HepG2 (cell line): ENCODE results near the gene GABRA4.

ENCODE experiments used
- DNMT3B ChIP-seq: conservative IDR thresholded peaks from 2 replicates; pipeline ENCODE4 v1.6.1; 2016; ENCODE audit warnings: missing biosample characterization, control low read depth
- EP300 ChIP-seq, 3 experiments: sonication (generic) in 1 of 3; formaldehyde crosslinking in 1 of 3; IDR thresholded peaks; 2 replicates each; pipeline versions ENCODE4 v1.5.1 to v1.6.1; 2011 to 2020; ENCODE audit warnings: low read depth in 2 of 3, low read length in 2 of 3, borderline replicate concordance in 1 of 3, improper control_type of control experiment in 1 of 3, mild to moderate bottlenecking in 1 of 3, missing genetic modification reagents in 1 of 3, moderate library complexity in 1 of 3
- ESRRA ChIP-seq: sonication (generic); formaldehyde crosslinking; IDR thresholded peaks from 2 replicates; pipeline ENCODE4 v1.5.1; 2020; ENCODE audit warnings: mild to moderate bottlenecking, low read depth, missing genetic modification reagents
- KDM1A ChIP-seq: IDR thresholded peaks from 2 replicates; pipeline ENCODE4 v1.6.1; 2016; ENCODE audit warnings: missing compliant biosample characterization
- MLLT10 ChIP-seq: sonication (generic); formaldehyde crosslinking; IDR thresholded peaks from 2 replicates; pipeline ENCODE4 v1.4.0; 2020; ENCODE audit warnings: missing genetic modification reagents
- POLR2AphosphoS5 ChIP-seq: IDR thresholded peaks from 2 replicates; pipeline ENCODE4 v1.6.1; 2012; ENCODE audit warnings: low read depth, low read length
- SALL1 ChIP-seq: sonication (generic); formaldehyde crosslinking; IDR thresholded peaks from 2 replicates; pipeline ENCODE4 v1.8.0; 2022; ENCODE audit warnings: mild to moderate bottlenecking, missing genetic modification reagents
- SP1 ChIP-seq, 2 experiments: fragments of 450-650 bp in 1 of 2; sonication (generic) in 1 of 2; formaldehyde crosslinking in 1 of 2; IDR thresholded peaks; 2 replicates each; pipeline versions ENCODE4 v1.4.0 to v1.6.1; 2016 to 2020; ENCODE audit warnings: missing genetic modification reagents in 1 of 2
- ZNF564 ChIP-seq: sonication (generic); formaldehyde crosslinking; IDR thresholded peaks from 2 replicates; pipeline ENCODE4 v1.8.1; 2023; ENCODE audit warnings: mild to moderate bottlenecking, missing genetic modification reagents
- ZNF619 ChIP-seq: sonication (generic); formaldehyde crosslinking; IDR thresholded peaks from 2 replicates; pipeline ENCODE4 v1.4.0; 2020; ENCODE audit warnings: mild to moderate bottlenecking, missing genetic modification reagents
- TF ChIP-seq, protein P1 (sequence below): sonication (generic); formaldehyde crosslinking; IDR thresholded peaks from 2 replicates; pipeline ENCODE4 v1.5.0; 2020; ENCODE audit warnings: mild to moderate bottlenecking, missing genetic modification reagents, moderate library complexity

- TF ChIP-seq DNMT3B (CRISPR knock-in tag) (no peak), KDM1A (no peak), POLR2AphosphoS5 (no peak), MLLT10 (no peak), ZNF564 (no peak), SP1 (IDR thresholded peaks at IDR 0.05) (no peak), SP1 (CRISPR knock-in tag; IDR thresholded peaks at IDR 0.05) (no peak), ZNF619 (CRISPR knock-in tag) (no peak), SALL1 (CRISPR knock-in tag) (no peak), EP300 (IDR thresholded peaks at IDR 0.05; ENCODE audit: low read depth in 2 of 2, low read length in 2 of 2) (no peak), EP300 (CRISPR knock-in tag; IDR thresholded peaks at IDR 0.05; ENCODE audit: borderline replicate concordance) (no peak), ESRRA (CRISPR knock-in tag) (no peak)
- TF ChIP-seq, protein P1, sequence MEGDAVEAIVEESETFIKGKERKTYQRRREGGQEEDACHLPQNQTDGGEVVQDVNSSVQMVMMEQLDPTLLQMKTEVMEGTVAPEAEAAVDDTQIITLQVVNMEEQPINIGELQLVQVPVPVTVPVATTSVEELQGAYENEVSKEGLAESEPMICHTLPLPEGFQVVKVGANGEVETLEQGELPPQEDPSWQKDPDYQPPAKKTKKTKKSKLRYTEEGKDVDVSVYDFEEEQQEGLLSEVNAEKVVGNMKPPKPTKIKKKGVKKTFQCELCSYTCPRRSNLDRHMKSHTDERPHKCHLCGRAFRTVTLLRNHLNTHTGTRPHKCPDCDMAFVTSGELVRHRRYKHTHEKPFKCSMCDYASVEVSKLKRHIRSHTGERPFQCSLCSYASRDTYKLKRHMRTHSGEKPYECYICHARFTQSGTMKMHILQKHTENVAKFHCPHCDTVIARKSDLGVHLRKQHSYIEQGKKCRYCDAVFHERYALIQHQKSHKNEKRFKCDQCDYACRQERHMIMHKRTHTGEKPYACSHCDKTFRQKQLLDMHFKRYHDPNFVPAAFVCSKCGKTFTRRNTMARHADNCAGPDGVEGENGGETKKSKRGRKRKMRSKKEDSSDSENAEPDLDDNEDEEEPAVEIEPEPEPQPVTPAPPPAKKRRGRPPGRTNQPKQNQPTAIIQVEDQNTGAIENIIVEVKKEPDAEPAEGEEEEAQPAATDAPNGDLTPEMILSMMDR (CRISPR knock-in tag): no peak
These were observed 46.4 kb downstream of the GABRA4 start for GRCh38 chr4:46946919-46947536.
